K562 treated with DMSO at 1 percent for 24 hours (cell line): ENCODE results near the gene ASNSD1. TPM values are rescaled to one million over a fixed set of nuclear protein-coding genes. Genes with fewer than 3 reads are reported as not detected.

Experiments
- total RNA-seq: library from RNA; unstranded; fragments of 300-600 nt; gene quantifications from 2 replicates; pipeline ENCODE4 v1.2.3, GENCODE V29; 2022; ENCODE audit warnings: low read depth; ENCODE audit not compliant: insufficient read depth

ASNSD1 gene
- total RNA-seq, result 16.9 and 19.3 TPM in 2 replicates

GRCh38 chr2:189661148-189661956 lies at the start of gene ASNSD1:
Gene ASNSD1 (plus strand): TSS chr2:189661459. CDS start chr2:189666133, 4,674 bp downstream.

GRCh38 chr2:189674374-189675112 lies 13.3 kb downstream of the ASNSD1 start, which contains the start of gene ANKAR:
Gene ANKAR (plus strand): TSS chr2:189674670. CDS start chr2:189676491, 1,821 bp downstream.

Other genes with a start within 250 kb of the ASNSD1 start
- 15.6 and 15.9 TPM in 2 replicates for gene WDR75, start 220.0 kb upstream of the ASNSD1 start, total RNA-seq
- gene SLC40A1, start 80.7 kb upstream of the ASNSD1 start, total RNA-seq, result 9.8 and 13.0 TPM in 2 replicates
- gene ANKAR, start 13.2 kb downstream of the ASNSD1 start, total RNA-seq, result 0.10 TPM in 1 of 2 replicates, not detected in the other
- 3.6 and 4.5 TPM in 2 replicates for gene OSGEPL1, start 101.3 kb downstream of the ASNSD1 start, total RNA-seq
- 17.5 and 21.8 TPM in 2 replicates for gene ORMDL1, start 122.9 kb downstream of the ASNSD1 start, total RNA-seq
- gene PMS1, start 123.0 kb downstream of the ASNSD1 start, total RNA-seq, result 4.8 and 5.4 TPM in 2 replicates